Measurements from ENCODE around the gene SERGEF. TPM values are rescaled to one million over a fixed set of nuclear protein-coding genes. Genes with fewer than 3 reads are reported as not detected.
A peak's percentile ranks its signal among the peaks of the same experiment; 100 is the strongest.

Gene SERGEF
- polyA plus RNA-seq, 1 of the 3 experiments (the other 2 are of a cell fraction) = 23.1 TPM

DNA sequence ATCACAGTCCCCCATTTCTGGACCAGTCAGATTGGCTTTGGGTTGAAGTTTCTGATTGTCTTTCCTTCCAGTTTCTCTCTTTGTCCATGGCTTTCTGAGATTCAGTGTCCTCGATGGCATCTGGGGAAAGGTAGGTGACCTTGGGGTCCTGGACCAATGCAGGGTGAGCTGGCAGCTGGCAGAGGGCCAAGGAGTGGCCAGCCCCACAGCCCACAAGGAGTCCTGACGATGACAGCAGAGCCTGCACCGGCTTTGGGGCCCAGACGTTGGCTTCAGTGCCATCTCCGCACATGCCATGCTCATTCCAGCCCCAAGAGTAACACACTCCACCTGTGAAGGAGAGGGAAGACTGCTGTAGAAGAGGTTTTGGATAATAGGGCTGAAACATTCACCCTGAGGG is 224.8 kb downstream of the SERGEF start:
- no peak overlapping the region for H3K9ac ChIP-seq
- DNase-seq = no peak
- no peak overlapping the region for H2AFZ ChIP-seq (ENCODE audit: low read depth)
- H4K20me1 ChIP-seq (ENCODE audit: insufficient read depth) = no peaks in the 10 kb centered on the region
- no peak overlapping the region for H3K4me3 ChIP-seq (ENCODE audit: low read depth in 2 of 2, low read length in 1 of 2)
- CTCF ChIA-PET = no interaction called here
- no peaks in the 10 kb centered on the region for H3K27me3 ChIP-seq (ENCODE audit: insufficient read depth)
- no peak overlapping the region for H3K27ac ChIP-seq (ENCODE audit: low read depth in 2 of 2, low read length in 1 of 2)
- H3K4me2 ChIP-seq = no peak overlapping the region
- no peaks in the 10 kb centered on the region for H3K9me3 ChIP-seq
- H3K36me3 ChIP-seq (replicated peaks in 1 of 2; ENCODE audit: control insufficient read depth in 1 of 2, insufficient read depth in 2 of 2, low read length in 1 of 2) = no peaks in the 10 kb centered on the region
- no peaks in the 10 kb centered on the region for H3K9me2 ChIP-seq
- no peaks in the 10 kb centered on the region for H3K4me1 ChIP-seq (ENCODE audit: control insufficient read depth in 1 of 2, insufficient read depth in 2 of 2, low read depth in 1 of 2, low read length in 1 of 2)
- POLR2A ChIA-PET = no interaction called here
- H3K79me2 ChIP-seq (ENCODE audit: insufficient read depth) = no peaks in the 10 kb centered on the region
- TF ChIP-seq FOXM1 (IDR thresholded peaks at IDR 0.05; ENCODE audit: low read depth) (no peak), MXI1 (IDR thresholded peaks at IDR 0.05; ENCODE audit: low read depth, low read length) (no peak), FOSL2 (IDR thresholded peaks at IDR 0.05; ENCODE audit: borderline replicate concordance, low read depth) (no peak), RAD21 (IDR thresholded peaks at IDR 0.05; ENCODE audit: low read length) (no peak), YY1 (IDR thresholded peaks at IDR 0.05; ENCODE audit: low read depth) (no peak), CHD2 (IDR thresholded peaks at IDR 0.05; ENCODE audit: low read length, partially characterized antibody) (no peak), CTCF (IDR thresholded peaks at IDR 0.05) (no peak)
- 91% methylated on average over 3 of the region's 5 CpGs for WGBS (ENCODE audit: low lambda C conversion rate)
- no peaks in the 10 kb centered on the region for H3F3A ChIP-seq (replicated peaks; ENCODE audit: insufficient read depth)

- H3K27ac ChIP-seq (ENCODE audit: low read depth in 2 of 2, low read length in 1 of 2) = no peak overlapping the region
- DNase-seq = no peak
- H2AFZ ChIP-seq (ENCODE audit: low read depth) = no peak overlapping the region; the same call in 1 of the 2 replicates
- ChIA-PET POLR2A (no interaction called here), CTCF (interaction anchor here (0.7 kb wide), 1 partner anchor 1090 kb away, joined by 3 read pairs; no protein-coding TSS in a partner anchor)
- TF ChIP-seq CHD2 (IDR thresholded peaks at IDR 0.05; ENCODE audit: low read length, partially characterized antibody) (no peak), JUND (IDR thresholded peaks at IDR 0.05) (peak; percentile 22; the same call in 1 of the 2 replicates), MAX (IDR thresholded peaks at IDR 0.05; ENCODE audit: low read depth) (peak; percentile 51; the same call in 1 of the 2 replicates), FOSL2 (IDR thresholded peaks at IDR 0.05; ENCODE audit: borderline replicate concordance, low read depth) (peak; percentile 90), SMC3 (IDR thresholded peaks at IDR 0.05; ENCODE audit: low read depth, low read length) (no peak)
- no peaks in the 10 kb centered on the region for H3K36me3 ChIP-seq (replicated peaks in 1 of 2; ENCODE audit: control insufficient read depth in 1 of 2, insufficient read depth in 2 of 2, low read length in 1 of 2)
- H3F3A ChIP-seq (replicated peaks; ENCODE audit: insufficient read depth) = no peaks in the 10 kb centered on the region
- H3K9ac ChIP-seq = no peak overlapping the region
- H3K27me3 ChIP-seq (ENCODE audit: insufficient read depth) = no peaks in the 10 kb centered on the region
- no peak overlapping the region for H3K4me3 ChIP-seq (ENCODE audit: low read depth in 2 of 2, low read length in 1 of 2)
- no peaks in the 10 kb centered on the region for H3K4me1 ChIP-seq (ENCODE audit: control insufficient read depth in 1 of 2, insufficient read depth in 2 of 2, low read depth in 1 of 2, low read length in 1 of 2)
- no peaks in the 10 kb centered on the region for H3K9me2 ChIP-seq
- no peaks in the 10 kb centered on the region for H4K20me1 ChIP-seq (ENCODE audit: insufficient read depth)
- no peaks in the 10 kb centered on the region for H3K79me2 ChIP-seq (ENCODE audit: insufficient read depth)
- no peaks in the 10 kb centered on the region for H3K9me3 ChIP-seq
- no peak overlapping the region for H3K4me2 ChIP-seq
- 79% methylated on average over 13 of the region's 14 CpGs for WGBS (ENCODE audit: low lambda C conversion rate)
These were observed 225.9 kb downstream of the SERGEF start for GRCh38 chr11:17786824-17787525.

All from SK-N-SH (cell line).